ENCODE data around the gene KLK11. TPM values are rescaled to one million over a fixed set of nuclear protein-coding genes. Genes with fewer than 3 reads are reported as not detected.

The KLK11 gene
- total and polyA plus RNA-seq, 4 donors = 0.07 to 0.25 TPM; not detected in 2

DNA sequence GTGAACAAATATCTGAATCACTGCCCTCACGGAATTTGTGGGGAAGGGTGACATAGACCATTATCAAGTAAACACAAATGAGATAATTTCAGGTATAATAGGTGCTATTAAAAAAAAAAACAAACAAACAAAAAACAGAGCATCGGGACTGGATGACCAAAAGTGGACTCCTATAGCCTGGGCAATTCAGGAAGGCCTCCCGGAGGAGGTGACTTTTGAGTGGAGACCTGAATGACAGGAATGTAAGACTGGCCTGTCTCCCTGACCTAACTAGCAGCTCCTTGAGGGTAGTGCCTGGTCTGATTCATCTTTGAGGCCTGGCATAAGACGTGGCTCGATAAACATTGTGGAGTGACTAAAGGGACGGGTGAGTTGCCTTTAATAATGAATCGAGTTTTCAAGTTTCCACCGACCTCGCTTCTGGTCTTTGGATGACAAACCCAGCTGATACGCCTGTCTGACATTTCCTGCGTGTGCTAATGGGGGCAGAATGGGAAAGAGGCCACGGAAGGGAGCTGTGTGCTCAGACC lies 13.7 kb downstream of the KLK11 start:
- peaks cover 0 to 4% (median under 1%) of the 10 kb centered on the region in 4 donors for H3K27me3 ChIP-seq (ENCODE audit: control insufficient read depth in 4 of 4, insufficient read depth in 4 of 4, low read length in 3 of 4)
- peaks cover 0 to 7% (median 0%) of the 10 kb centered on the region in 4 donors for H3K4me1 ChIP-seq (ENCODE audit: control insufficient read depth in 4 of 4, insufficient read depth in 4 of 4, low read length in 3 of 4)
- DNase-seq (ENCODE audit: low spot score) = no peak
- no peaks in the 10 kb centered on the region for H3K36me3 ChIP-seq (ENCODE audit: control insufficient read depth in 4 of 4, insufficient read depth in 3 of 4, low read depth in 1 of 4, low read length in 3 of 4)
- TF ChIP-seq JUND (IDR thresholded peaks at IDR 0.05) (no peak), TAF1 (conservative IDR thresholded peaks at IDR 0.05) (no peak), SP1 (IDR thresholded peaks at IDR 0.05) (no peak), GABPA (IDR thresholded peaks at IDR 0.05 in 1 of 2, conservative IDR thresholded peaks at IDR 0.05 in 1 of 2) (no peak)
- no peak overlapping the region for H3K4me3 ChIP-seq (ENCODE audit: low read depth in 1 of 3, low read length in 3 of 3)
- H3K27ac ChIP-seq (ENCODE audit: low read depth in 1 of 2, low read length in 2 of 2) = no peak overlapping the region
- H3K9me3 ChIP-seq (ENCODE audit: control insufficient read depth in 4 of 4, low read length in 3 of 4) = no peaks in the 10 kb centered on the region
- WGBS = 66% methylated on average over 12 of the region's 12 CpGs
- H3K9ac ChIP-seq (ENCODE audit: low read depth in 1 of 2, low read length in 2 of 2) = no peak overlapping the region

DNA sequence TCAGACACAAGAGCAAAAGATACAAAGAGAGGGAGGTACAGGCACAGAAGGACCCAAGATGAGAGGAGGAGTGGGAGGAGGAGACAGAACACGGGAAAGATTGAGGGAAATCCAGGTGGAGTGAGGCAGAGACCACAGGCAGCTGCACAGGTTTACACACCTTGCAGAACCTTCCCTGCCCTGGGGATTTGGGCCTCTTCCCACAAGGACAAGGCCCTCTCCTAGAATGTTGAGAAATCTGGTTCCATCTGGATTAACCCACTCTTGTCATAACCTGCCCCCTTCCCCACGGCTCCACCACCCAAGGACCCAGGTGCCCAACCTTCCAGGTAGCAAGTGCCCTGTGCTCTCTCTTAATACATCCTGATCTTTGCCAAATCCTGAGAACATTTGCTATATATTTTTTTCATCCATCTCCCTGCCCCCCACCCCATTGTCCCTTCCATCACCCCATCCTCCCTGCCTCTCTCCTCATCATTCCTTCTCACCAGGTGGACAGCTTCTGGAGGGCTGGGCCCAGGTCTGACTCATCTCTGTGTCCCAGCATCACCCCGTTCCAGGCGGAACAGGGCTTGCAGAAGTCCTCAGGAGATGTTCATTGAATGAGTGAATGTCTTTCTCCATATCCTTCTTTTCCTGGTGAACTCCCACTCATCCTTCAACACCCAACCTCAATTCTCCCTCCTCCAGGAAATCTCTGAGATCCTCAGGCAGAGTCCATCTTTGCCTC lies 16.2 kb downstream of the KLK11 start:
- no peaks in the 10 kb centered on the region for H3K4me1 ChIP-seq (ENCODE audit: control insufficient read depth in 4 of 4, insufficient read depth in 4 of 4, low read length in 3 of 4)
- no peaks in the 10 kb centered on the region for H3K36me3 ChIP-seq (ENCODE audit: control insufficient read depth in 4 of 4, insufficient read depth in 3 of 4, low read depth in 1 of 4, low read length in 3 of 4)
- H3K9me3 ChIP-seq (ENCODE audit: control insufficient read depth in 4 of 4, low read length in 3 of 4) = no peaks in the 10 kb centered on the region
- H3K27ac ChIP-seq (ENCODE audit: low read depth in 1 of 2, low read length in 2 of 2) = no peak overlapping the region
- no peak for DNase-seq (ENCODE audit: low spot score)
- H3K4me3 ChIP-seq (ENCODE audit: low read depth in 1 of 3, low read length in 3 of 3) = no peak overlapping the region
- H3K27me3 ChIP-seq (ENCODE audit: control insufficient read depth in 4 of 4, insufficient read depth in 4 of 4, low read length in 3 of 4) = peaks cover 0 to 2% (median 0%) of the 10 kb centered on the region in 4 donors
- no peak overlapping the region for H3K9ac ChIP-seq (ENCODE audit: low read depth in 1 of 2, low read length in 2 of 2)
- 63% methylated on average over 4 of the region's 4 CpGs for WGBS
- TF ChIP-seq, protein P1, sequence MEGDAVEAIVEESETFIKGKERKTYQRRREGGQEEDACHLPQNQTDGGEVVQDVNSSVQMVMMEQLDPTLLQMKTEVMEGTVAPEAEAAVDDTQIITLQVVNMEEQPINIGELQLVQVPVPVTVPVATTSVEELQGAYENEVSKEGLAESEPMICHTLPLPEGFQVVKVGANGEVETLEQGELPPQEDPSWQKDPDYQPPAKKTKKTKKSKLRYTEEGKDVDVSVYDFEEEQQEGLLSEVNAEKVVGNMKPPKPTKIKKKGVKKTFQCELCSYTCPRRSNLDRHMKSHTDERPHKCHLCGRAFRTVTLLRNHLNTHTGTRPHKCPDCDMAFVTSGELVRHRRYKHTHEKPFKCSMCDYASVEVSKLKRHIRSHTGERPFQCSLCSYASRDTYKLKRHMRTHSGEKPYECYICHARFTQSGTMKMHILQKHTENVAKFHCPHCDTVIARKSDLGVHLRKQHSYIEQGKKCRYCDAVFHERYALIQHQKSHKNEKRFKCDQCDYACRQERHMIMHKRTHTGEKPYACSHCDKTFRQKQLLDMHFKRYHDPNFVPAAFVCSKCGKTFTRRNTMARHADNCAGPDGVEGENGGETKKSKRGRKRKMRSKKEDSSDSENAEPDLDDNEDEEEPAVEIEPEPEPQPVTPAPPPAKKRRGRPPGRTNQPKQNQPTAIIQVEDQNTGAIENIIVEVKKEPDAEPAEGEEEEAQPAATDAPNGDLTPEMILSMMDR (IDR thresholded peaks at IDR 0.05; ENCODE audit: low read depth, low read length, missing input control) = no peak
- TF ChIP-seq GABPA (IDR thresholded peaks at IDR 0.05 in 1 of 2, conservative IDR thresholded peaks at IDR 0.05 in 1 of 2) (no peak), RAD21 (IDR thresholded peaks at IDR 0.05) (no peak)

DNA sequence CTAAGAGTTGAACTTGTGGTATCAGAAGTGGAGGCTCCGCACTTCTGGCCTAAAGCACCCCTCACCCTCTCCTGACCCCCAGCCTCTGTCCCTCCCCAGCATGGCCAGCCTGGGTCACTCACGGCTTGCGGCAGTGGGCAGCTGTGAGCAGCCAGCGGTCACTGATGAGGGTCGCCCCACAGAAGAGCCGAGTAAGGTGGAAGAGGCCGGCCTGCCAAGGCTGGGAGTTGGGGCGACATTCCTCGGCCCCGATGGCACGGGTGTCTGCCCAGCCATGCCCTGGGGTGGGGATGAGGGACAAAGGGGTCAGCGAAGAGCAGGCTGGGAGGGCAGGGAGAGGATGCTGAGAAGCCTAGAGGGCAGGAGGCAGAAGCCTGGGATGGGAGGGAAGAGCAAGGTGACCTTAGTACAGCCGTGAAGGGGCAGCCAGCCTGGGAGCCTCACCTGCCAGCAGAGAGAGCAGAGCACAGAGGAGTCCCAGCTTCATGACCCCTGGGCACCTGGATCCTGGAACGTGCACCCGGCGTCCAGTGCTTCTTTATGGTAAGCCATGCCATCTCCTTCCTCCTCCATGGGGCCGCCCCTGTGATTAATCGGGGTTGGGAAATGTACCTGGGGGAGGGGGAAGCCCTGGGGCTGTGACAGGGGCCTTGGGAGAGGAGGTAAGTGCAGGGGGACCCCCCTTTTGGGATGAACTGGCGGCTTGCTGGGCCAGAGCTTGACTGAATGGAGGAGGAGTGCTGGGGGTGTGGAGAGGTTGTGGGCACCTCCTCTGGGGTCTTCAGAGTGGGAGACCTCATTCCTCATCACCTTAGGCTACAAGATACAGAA lies 17.1 kb downstream of the KLK11 start:
- TF ChIP-seq HNF4G (IDR thresholded peaks at IDR 0.05) (no peak), TAF1 (conservative IDR thresholded peaks at IDR 0.05) (no peak), FOXA2 (IDR thresholded peaks at IDR 0.05) (no peak)
- TF ChIP-seq, protein P2, sequence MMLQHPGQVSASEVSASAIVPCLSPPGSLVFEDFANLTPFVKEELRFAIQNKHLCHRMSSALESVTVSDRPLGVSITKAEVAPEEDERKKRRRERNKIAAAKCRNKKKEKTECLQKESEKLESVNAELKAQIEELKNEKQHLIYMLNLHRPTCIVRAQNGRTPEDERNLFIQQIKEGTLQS (IDR thresholded peaks at IDR 0.05) = no peak
- Histone ChIP-seq H3K4me3 (ENCODE audit: low read depth in 1 of 3, low read length in 3 of 3) (no peak overlapping the region), H3K36me3 (ENCODE audit: control insufficient read depth in 4 of 4, insufficient read depth in 3 of 4, low read depth in 1 of 4, low read length in 3 of 4) (no peaks in the 10 kb centered on the region), H3K27ac (ENCODE audit: low read depth in 1 of 2, low read length in 2 of 2) (no peak overlapping the region), H3K9ac (ENCODE audit: low read depth in 1 of 2, low read length in 2 of 2) (no peak overlapping the region), H3K4me1 (ENCODE audit: control insufficient read depth in 4 of 4, insufficient read depth in 4 of 4, low read length in 3 of 4) (no peaks in the 10 kb centered on the region), H3K9me3 (ENCODE audit: control insufficient read depth in 4 of 4, low read length in 3 of 4) (no peaks in the 10 kb centered on the region), H3K27me3 (ENCODE audit: control insufficient read depth in 4 of 4, insufficient read depth in 4 of 4, low read length in 3 of 4) (no peaks in the 10 kb centered on the region)
- no peak for DNase-seq (ENCODE audit: low spot score)
- 65% methylated on average over 19 of the region's 19 CpGs for WGBS

All from liver (tissue), 9 donors.